HT-29 (cell line): ENCODE data around the gene CREBBP. TPM values are rescaled to one million over a fixed set of nuclear protein-coding genes. Genes with fewer than 3 reads are reported as not detected.
"Not testable (repeated sequence)": the region's sequence is repeated elsewhere in the genome, so short reads cannot be mapped to it uniquely, and the experiment has no call there.

Source experiments
- DNase-seq: peaks from one replicate; pipeline ENCODE4 v3.0.0-alpha.2; 2015; ENCODE audit warnings: low spot score
- total RNA-seq: library from RNA; depleted of rRNA; stranded (reverse); fragments of >200 nt; shearing (Covaris generic); gene quantifications from 2 replicates; pipeline ENCODE4 v1.2.3, GENCODE V29; 2014

Gene CREBBP
- total RNA-seq, 1 experiment from 2014 or later = 25.8 TPM

DNA sequence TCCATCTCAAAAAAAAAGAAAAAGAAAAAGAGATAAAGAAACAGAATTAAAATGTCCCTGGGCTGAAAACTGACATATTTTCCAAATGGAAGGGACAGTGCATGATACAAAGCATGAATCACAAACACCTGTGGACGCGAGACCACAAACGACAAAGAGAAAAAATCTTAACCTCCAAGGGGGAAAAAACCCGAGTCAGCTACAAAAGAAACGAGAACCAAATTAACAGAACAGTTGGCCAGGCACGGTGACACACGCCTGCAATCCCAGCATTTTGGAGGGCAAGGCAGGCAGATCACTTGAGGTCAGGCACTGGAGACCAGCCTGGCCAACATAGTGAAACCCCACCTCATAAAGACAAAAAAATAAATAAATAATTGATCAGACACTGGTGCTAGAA is 165.1 kb downstream of the CREBBP start:
- DNase-seq = no peak

- DNase-seq = not testable (repeated sequence)
These were observed 166.1 kb downstream of the CREBBP start for GRCh38 chr16:3714378-3714777.

DNA sequence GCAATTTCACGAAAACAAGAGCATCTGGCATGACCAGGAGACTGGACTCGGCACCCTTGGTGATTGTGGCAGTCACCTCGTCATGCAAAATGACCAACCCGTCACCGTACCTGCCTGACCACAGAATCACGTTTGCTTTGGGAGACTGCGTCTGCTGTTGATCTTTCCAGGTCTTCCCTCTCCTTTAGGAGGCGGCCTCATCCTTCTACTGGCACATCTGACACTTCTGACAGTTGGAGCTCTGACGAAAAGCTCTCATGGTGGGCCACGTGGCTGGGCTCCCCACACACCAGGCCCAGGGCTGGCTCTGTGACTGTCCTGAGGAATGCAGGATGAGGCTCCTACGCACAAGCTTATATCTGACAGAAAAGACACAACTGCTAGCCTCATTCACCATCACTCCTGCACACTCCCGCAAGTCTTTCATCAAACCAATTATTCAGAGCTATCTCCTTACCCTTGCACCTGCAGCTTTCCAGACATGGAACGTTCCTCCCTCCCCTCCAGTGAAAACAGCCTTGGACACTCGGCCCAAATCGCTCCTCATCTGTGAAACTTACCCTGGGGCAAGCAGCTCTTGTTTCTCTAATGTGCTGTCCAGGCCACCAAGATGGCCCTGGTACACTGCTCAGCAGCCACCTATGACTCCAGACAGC is 166.8 kb downstream of the CREBBP start:
- DNase-seq = no peak

- no peak for DNase-seq
These were observed 167.6 kb downstream of the CREBBP start for GRCh38 chr16:3712861-3713372.

DNA sequence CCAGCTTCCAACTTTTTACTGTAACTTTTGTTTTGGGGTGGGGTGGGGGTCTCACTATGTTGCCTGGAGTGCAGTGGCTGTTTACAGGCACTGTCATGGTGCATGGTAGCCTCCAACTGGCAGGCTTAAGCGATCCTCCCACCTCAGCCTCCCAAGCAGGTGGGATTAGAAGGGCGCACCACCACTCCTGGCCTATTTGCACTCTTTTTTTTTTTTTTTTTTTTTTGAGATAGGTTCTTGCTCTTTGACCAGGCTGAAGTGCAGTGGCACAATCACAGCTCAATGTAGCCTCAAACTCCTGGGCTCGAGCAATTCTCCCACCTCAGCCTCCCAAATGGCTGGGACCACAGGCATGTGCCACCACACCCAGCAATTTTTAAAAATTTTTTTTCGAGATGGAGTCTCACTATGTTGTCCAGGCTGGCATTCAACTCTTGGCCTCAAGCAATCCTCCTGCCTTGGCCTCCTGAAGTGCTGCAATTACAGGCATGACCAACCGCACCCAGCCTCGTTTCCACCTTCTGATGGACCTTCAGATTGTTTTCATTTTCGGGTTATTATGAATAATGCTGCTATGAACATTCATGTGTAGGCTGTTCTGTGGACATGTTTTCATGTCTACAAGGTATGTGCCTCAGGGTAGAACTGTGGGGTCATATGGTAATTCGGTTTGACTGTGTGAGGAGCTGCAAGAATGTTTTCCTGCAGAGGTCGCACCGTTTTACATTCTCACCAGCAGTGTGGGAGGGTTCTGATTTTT is 174.1 kb downstream of the CREBBP start:
- no peak for DNase-seq

DNA sequence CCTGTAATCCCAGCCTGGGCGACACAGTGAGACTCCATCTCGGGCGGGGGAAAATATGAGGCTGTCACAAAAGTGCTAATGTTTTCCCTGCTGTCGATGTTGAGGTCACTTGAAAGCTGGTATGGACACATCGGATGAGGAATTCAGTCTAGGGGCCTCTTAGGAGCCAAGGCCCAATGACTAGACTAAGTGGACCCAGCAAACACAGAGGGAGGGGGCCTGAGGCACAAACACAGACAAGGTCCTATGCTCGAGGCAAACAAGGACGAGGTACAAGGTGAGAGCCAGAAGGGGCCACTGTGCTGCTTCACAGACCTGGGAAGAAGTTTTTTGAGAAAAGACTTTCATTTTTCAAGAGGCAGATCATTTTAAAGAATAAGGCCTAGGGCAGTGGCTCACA is 178.4 kb downstream of the CREBBP start:
- no peak for DNase-seq

GRCh38 chr16:3701531-3701930 is 179.0 kb downstream of the CREBBP start:
- DNase-seq = no peak

- DNase-seq = no peak
These were observed 181.6 kb downstream of the CREBBP start for GRCh38 chr16:3698941-3699340.

GRCh38 chr16:3696425-3697218 is 183.9 kb downstream of the CREBBP start:
- DNase-seq = peak; percentile 2

DNA sequence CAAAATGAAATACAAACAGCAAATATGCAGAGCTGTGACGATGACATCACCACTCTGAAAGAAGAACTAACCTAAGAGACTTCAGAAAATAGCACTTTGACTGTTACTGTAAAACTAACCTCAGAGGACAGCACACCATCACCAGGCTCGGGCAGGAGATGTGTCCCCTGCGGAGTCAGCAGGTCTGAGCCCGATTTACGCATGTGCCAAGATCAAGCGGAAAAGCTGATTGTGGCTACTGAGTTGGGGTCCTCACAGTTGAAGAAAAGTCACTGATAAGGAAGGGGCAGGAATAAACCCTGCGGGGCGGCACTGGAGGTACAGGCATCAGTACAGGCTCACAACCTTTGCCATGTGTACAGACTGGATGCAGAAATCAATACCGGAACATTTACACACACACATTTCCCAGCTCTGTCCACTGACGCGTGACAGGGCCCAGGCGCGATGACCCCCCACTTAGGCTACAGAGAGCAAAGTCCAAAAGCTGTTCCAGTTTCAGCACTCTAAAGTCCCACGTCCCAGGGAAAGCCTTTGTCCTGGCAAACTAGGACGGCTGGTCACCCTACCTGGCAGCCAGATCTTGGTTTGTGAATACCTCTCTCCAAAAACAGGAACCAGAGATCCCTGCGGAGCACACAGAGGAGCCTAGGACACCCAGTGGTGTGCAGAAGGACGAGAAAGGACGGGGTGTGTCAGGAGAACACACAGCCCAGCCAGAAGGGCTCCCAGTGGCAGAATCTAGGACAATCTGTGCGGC is 184.7 kb downstream of the CREBBP start:
- no peak for DNase-seq

DNA sequence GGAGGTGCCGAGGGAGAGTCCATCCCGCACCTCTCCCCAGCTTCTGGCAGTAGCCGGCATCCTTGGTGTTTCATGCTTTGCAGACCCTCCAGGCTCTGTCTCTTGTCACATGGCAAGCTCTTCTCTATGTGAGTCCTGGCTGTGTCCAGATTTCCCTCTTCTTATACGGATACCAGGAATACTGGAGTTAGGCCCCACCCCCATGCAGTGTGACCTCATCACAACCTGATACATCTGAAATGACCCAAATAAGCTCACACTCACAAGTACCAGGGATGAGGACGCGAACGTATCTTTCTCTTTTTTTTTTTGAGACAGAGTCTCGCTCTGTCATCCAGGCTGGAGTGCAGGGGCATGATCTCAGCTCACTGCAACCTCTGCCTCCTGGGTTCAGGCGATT is 186.5 kb downstream of the CREBBP start:
- no peak for DNase-seq

DNA sequence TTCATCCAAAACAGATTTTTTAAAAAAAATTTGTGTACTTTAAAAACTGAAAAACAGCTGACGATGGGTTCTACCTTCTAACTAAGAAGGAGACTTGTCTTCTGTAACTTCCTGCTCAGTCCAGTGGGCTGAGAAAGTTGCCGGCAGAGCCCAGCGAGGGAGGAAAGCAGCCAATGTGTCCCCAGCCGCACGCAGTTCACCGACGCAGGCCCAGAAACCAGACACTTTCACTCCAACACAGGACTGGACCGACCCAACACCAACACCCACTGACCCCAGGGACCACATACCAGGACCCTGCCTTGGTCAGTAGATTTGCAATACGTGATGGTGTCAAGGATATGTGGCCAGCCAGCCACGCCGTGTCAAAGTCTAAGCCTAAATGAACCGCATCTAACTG is 188.8 kb downstream of the CREBBP start:
- DNase-seq = no peak

GRCh38 chr16:3690980-3691720 is 189.4 kb downstream of the CREBBP start:
- no peak for DNase-seq

DNA sequence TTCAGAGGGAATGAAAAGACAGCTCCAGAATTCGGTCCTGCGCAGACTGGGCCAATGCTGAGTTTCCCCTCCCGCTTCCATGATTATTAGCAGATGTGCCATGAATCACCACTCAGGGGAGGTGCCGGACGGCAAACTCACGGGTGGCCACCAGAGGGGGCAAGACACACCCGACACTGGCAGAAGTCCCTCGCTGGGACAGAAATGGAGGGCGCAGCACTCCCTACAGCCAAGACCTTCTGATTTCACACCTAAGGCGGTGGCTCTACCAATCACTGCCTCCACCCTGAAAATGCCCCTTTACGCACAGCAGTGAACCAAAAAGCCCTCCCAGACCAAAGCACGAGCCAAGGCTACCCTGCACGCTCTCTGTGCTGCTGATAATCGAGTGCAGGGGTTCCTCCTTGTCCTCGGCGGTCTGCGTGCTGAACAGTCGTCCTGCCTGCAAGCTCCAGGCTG is 190.0 kb downstream of the CREBBP start:
- peak; percentile 82 for DNase-seq

DNA sequence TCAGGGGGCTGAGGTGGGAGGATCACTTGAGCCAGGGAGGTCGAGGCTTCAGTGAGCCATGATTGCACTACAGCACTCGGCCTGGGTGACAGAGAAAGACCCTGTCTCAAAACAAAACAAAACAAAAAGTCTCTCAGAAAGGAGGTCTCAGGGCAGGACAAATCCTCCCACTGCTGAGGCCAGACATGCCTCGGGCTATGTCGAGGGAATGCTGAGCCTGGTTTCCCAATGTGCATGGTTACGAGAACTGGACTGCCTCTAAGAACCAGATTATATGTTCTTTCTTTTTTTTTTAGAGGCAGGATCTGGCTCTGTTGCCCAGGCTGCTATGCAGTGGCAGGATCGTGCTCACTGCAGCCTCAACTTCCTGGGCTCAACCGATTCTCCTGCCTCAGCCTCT is 190.8 kb downstream of the CREBBP start:
- no peak for DNase-seq

GRCh38 chr16:3687792-3688191 is 192.7 kb downstream of the CREBBP start:
- DNase-seq = no peak

DNA sequence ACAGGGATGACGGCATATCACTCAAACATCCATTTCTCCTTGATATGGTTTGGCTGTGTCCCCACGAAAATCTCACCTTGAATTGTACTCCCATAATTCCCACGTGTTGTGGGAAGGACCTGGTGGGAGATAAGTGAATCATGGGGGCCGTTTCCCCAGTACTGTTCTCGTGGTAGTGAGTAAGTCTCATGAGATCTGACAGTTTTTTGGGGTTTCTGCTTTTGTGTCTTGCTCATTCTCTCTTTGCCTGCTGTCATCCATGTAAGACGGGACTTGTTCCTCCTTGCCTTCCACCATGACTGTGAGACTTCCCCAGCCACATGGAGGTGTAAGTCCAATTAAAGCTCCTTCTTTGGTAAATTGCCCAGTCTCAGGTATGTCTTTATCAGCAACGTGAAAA is 193.5 kb downstream of the CREBBP start:
- no peak for DNase-seq

GRCh38 chr16:3681206-3681605 is 199.3 kb downstream of the CREBBP start:
- DNase-seq = no peak

- no peak for DNase-seq
These were observed 202.5 kb downstream of the CREBBP start for GRCh38 chr16:3677994-3678393.

GRCh38 chr16:3675601-3676130 is 204.8 kb downstream of the CREBBP start:
- DNase-seq = no peak
